GM23248 (cell line): ENCODE results near the gene SPHKAP.

Source experiments
- EZH2 ChIP-seq: fragments of 200-600 bp; sonication (generic); IDR thresholded peaks from 2 replicates; pipeline ENCODE4 v1.6.1; 2018; ENCODE audit warnings: antibody characterized with exemption, mild to moderate bottlenecking; ENCODE audit not compliant: insufficient read depth, poor library complexity, severe bottlenecking
- EZH2phosphoT487 ChIP-seq: fragments of 200-600 bp; sonication (generic); IDR thresholded peaks from 2 replicates; pipeline ENCODE4 v1.6.1; 2018; ENCODE audit warnings: antibody characterized with exemption, moderate library complexity, mild to moderate bottlenecking, low read depth; ENCODE audit not compliant: insufficient read depth

GRCh38 chr2:228056293-228057097 is 125.0 kb downstream of the SPHKAP start:
- no peak for TF ChIP-seq EZH2phosphoT487
- no peak for TF ChIP-seq EZH2
